MM.1S (cell line): ENCODE measurements around the gene TCF12.

ENCODE experiments used
- DNase-seq: peaks from one replicate; pipeline ENCODE4 v3.0.0-alpha.2; 2015
- H2AFZ ChIP-seq: fragments of 300-600 bp; sonication (generic); 2 replicates; pipeline ENCODE4 v1.6.0; 2016; ENCODE audit warnings: antibody characterized with exemption, low read length
- H3F3A ChIP-seq: fragments of 300-600 bp; sonication (generic); 2 replicates; pipeline ENCODE4 v1.6.1; 2016; ENCODE audit warnings: mild to moderate bottlenecking, antibody characterized with exemption, low read length, moderate library complexity, mixed read lengths; ENCODE audit not compliant: insufficient read depth
- H3K27ac ChIP-seq: fragments of 300-600 bp; sonication (generic); 2 replicates; pipeline ENCODE4 v1.5.1; 2016; ENCODE audit warnings: mild to moderate bottlenecking, low read length
- H3K27me3 ChIP-seq: fragments of 300-600 bp; sonication (generic); replicated peaks from 2 replicates; pipeline ENCODE4 v1.6.0; 2016; ENCODE audit warnings: low read length; ENCODE audit not compliant: insufficient read depth
- H3K36me3 ChIP-seq: fragments of 300-600 bp; sonication (generic); replicated peaks from 2 replicates; pipeline ENCODE4 v1.6.1; 2016; ENCODE audit warnings: mild to moderate bottlenecking, low read length, mixed read lengths; ENCODE audit not compliant: insufficient read depth
- H3K4me1 ChIP-seq: fragments of 300-600 bp; sonication (generic); 2 replicates; pipeline ENCODE4 v1.6.1; 2016; ENCODE audit warnings: low read length, mixed read lengths
- H3K4me2 ChIP-seq: fragments of 300-600 bp; sonication (generic); 2 replicates; pipeline ENCODE4 v1.6.0; 2016; ENCODE audit warnings: low read depth, low read length
- H3K4me3 ChIP-seq: fragments of 300-600 bp; sonication (generic); 2 replicates; pipeline ENCODE4 v1.5.1; 2016; ENCODE audit warnings: low read length, mixed read lengths
- H3K79me2 ChIP-seq: fragments of 300-600 bp; sonication (generic); 2 replicates; pipeline ENCODE4 v1.6.1; 2016; ENCODE audit warnings: mixed run types, low read length, mixed read lengths
- H3K9ac ChIP-seq: fragments of 300-600 bp; sonication (generic); 2 replicates; pipeline ENCODE4 v1.6.1; 2016; ENCODE audit warnings: low read length, mixed read lengths
- H3K9me2 ChIP-seq: fragments of 300-600 bp; sonication (generic); replicated peaks from 2 replicates; pipeline ENCODE4 v1.6.1; 2016; ENCODE audit warnings: mild to moderate bottlenecking, low read length, mixed read lengths; ENCODE audit not compliant: insufficient read depth
- H3K9me3 ChIP-seq: fragments of 300-600 bp; sonication (generic); replicated peaks from 2 replicates; pipeline ENCODE4 v1.6.1; 2016; ENCODE audit warnings: mild to moderate bottlenecking, low read length, mixed read lengths; ENCODE audit not compliant: insufficient read depth
- H4K20me1 ChIP-seq: fragments of 300-600 bp; sonication (generic); 2 replicates; pipeline ENCODE4 v1.6.1; 2016; ENCODE audit warnings: mild to moderate bottlenecking, low read length, moderate library complexity, mixed read lengths; ENCODE audit not compliant: insufficient read depth
- CTCF ChIP-seq: fragments of 300-600 bp; sonication (generic); IDR thresholded peaks from 2 replicates; pipeline ENCODE4 v1.5.1; 2016; ENCODE audit warnings: antibody characterized with exemption, low read length, mixed read lengths
- EZH2 ChIP-seq: fragments of 300-600 bp; sonication (generic); optimal IDR thresholded peaks from 2 replicates; pipeline ENCODE3; 2017; ENCODE audit warnings: low read depth, mild to moderate bottlenecking, antibody characterized with exemption, low read length, mixed read lengths
- EZH2phosphoT487 ChIP-seq: fragments of 300-600 bp; sonication (generic); IDR thresholded peaks from 2 replicates; pipeline ENCODE4 v1.6.1; 2018; ENCODE audit warnings: antibody characterized with exemption, low read length

TCF12 gene

GRCh38 chr15:57044970-57045369, 126.5 kb downstream of the TCF12 start:
- Histone ChIP-seq H3K79me2 (no peaks in the 10 kb centered on the region), H3K9me2 (no peaks in the 10 kb centered on the region), H3K27ac (no peak overlapping the region), H2AFZ (no peak overlapping the region), H3K4me2 (no peak overlapping the region), H3K4me3 (no peak overlapping the region), H3K9ac (no peak overlapping the region), H4K20me1 (no peaks in the 10 kb centered on the region), H3K36me3 (no peaks in the 10 kb centered on the region), H3K4me1 (no peaks in the 10 kb centered on the region), H3K9me3 (no peaks in the 10 kb centered on the region), H3K27me3 (no peaks in the 10 kb centered on the region), H3F3A (no peaks in the 10 kb centered on the region)
- no peak for DNase-seq
- TF ChIP-seq CTCF = no peak
- no peak for TF ChIP-seq EZH2phosphoT487
- TF ChIP-seq EZH2 = no peak

GRCh38 chr15:57045741-57046382, 127.4 kb downstream of the TCF12 start:
- no peaks in the 10 kb centered on the region for H3K9me2 ChIP-seq
- H3K27me3 ChIP-seq = no peaks in the 10 kb centered on the region
- no peak overlapping the region for H3K4me2 ChIP-seq
- no peaks in the 10 kb centered on the region for H3F3A ChIP-seq
- H3K4me3 ChIP-seq = no peak overlapping the region
- no peaks in the 10 kb centered on the region for H4K20me1 ChIP-seq
- no peak for DNase-seq
- H3K27ac ChIP-seq = no peak overlapping the region
- no peaks in the 10 kb centered on the region for H3K9me3 ChIP-seq
- H2AFZ ChIP-seq = no peak overlapping the region
- no peaks in the 10 kb centered on the region for H3K36me3 ChIP-seq
- no peaks in the 10 kb centered on the region for H3K79me2 ChIP-seq
- H3K4me1 ChIP-seq = no peaks in the 10 kb centered on the region
- H3K9ac ChIP-seq = no peak overlapping the region
- TF ChIP-seq EZH2phosphoT487 (no peak), EZH2 (no peak), CTCF (no peak)

- no peaks in the 10 kb centered on the region for H3K36me3 ChIP-seq
- no peak overlapping the region for H3K4me2 ChIP-seq
- no peaks in the 10 kb centered on the region for H3K27me3 ChIP-seq
- H4K20me1 ChIP-seq = no peaks in the 10 kb centered on the region
- H3K79me2 ChIP-seq = peaks cover 6% of the 10 kb centered on the region; the same call in 1 of the 2 replicates
- no peak overlapping the region for H2AFZ ChIP-seq
- no peaks in the 10 kb centered on the region for H3K9me2 ChIP-seq
- no peaks in the 10 kb centered on the region for H3K9me3 ChIP-seq
- DNase-seq = no peak
- H3K4me1 ChIP-seq = no peaks in the 10 kb centered on the region; the same call in 1 of the 2 replicates
- H3F3A ChIP-seq = no peaks in the 10 kb centered on the region
- H3K27ac ChIP-seq = no peak overlapping the region
- H3K4me3 ChIP-seq = no peak overlapping the region
- no peak overlapping the region for H3K9ac ChIP-seq
- TF ChIP-seq EZH2 (no peak), CTCF (no peak), EZH2phosphoT487 (no peak)
Measured at GRCh38 chr15:57048930-57049549, 130.6 kb downstream of the TCF12 start.
